IPS-NIHi7 (cell line): ENCODE data around the gene NUP210.
"Not testable (repeated sequence)": the region's sequence is repeated elsewhere in the genome, so short reads cannot be mapped to it uniquely, and the experiment has no call there.

Experiments
- DNase-seq: peaks from one replicate; pipeline ENCODE4 v3.0.0; 2012; ENCODE audit warnings: mixed read lengths; ENCODE audit errors: extremely low spot score

Gene NUP210

DNA sequence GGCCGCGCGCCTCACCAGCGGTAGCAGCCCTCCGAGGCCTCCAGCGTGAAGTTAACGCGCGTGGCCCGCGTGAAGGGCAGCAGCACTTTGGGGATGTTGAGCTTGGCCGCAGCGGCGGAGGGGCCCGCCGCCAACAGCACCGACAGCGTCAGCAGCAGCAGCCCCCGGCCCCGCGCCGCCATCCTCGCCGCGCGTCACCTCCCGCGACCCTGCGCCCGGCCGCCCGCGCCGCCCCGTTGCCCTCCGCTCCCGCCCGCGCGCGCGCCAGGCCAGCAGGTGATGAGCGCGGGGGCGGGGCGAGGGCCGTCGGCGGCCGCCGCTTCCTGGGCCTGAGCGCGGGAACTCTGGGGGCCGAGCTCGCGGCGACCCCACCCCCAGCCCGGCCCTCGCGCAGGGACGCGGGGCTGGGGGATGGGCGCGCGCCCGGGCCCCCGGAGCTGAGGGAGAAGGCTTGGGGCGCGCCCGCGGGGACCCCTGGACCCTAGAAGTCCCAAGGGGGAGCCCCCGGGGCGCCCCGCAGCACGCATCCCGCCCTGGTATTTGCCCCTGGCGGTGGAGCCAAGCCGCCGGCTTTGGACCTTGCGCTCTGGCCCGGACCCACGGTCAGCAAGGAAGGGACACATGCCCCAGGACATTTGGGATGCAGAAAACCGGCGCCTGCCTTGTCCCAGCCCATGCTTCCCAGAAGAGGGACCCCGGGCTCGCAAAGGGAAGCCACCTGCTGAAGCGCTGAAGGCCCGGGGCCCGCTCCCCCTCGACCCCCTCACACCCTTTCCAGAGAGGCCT is at the start of gene NUP210:
TSS of gene NUP210 (minus strand) at position 278 of the 786 bp plus-strand sequence. CDS start at position 182, 96 bp downstream.
- peak; percentile 90 for DNase-seq

DNA sequence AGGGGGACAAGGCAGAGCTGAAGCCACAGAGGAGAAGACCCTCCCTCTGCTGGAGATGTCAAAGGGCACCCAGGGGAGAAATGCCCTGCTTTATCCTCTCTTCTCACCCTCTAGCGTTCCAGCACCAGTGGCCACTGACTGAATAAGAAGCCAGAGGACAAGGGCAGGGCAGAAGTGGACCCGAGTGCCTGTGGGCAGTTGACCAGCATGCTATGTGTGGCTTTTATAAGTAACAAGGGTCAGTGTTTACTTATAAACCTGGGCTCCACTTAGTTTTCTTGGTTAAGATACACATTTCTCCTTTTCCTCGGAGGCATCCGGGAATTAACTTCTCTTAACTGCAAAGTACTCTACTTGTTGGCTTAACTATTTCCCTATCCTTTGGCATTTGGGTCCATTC is 46.7 kb upstream of the NUP210 start:
- DNase-seq: no peak

GRCh38 chr3:13465236-13465873 is 45.2 kb upstream of the NUP210 start:
- DNase-seq: no peak

GRCh38 chr3:13463618-13464400 is 43.7 kb upstream of the NUP210 start:
- DNase-seq: no peak

DNA sequence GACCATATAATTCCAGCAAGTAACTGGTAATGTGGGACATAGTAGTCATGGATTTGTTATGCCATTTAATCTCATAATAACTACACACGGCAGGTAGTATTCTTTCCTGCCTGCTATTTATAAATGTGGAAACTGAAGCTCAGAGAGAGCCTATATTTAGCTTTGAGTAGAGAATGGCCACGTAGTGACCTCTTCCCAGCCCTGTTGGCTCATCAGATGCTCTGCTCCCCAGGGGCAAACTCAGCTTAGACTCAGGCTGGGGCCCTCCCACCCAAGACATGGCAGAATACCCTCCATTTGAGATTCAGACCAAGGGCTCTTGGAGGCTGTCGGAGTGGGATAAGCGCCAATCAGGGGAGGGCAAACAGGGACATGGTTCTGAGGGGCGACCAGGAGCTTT is 42.7 kb upstream of the NUP210 start:
- no peak for DNase-seq

- DNase-seq: no peak
These were observed 42.1 kb upstream of the NUP210 start for GRCh38 chr3:13462125-13462629.

- peak; percentile 91 for DNase-seq
These were observed 41.3 kb upstream of the NUP210 start for GRCh38 chr3:13461169-13462124.

DNA sequence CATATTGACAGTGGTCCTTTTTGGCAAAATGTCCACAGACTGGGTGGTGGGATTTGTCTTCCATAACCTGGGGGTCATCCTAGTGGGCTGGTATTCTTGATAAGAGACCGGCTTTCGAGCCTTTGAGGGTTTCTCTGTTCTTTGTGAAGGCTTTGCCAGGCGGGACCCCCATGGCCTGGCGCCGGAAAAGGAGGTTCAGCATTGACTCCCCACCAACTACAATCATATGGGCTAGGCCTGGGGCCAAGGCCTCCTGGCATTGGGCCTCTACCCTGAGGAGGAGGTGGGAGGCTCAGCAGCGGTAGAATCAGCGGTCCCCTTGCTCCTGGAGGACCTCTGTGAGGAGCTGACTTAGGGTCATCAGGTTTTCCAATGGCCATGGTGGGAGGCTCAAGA is 40.2 kb upstream of the NUP210 start:
- no peak for DNase-seq

DNA sequence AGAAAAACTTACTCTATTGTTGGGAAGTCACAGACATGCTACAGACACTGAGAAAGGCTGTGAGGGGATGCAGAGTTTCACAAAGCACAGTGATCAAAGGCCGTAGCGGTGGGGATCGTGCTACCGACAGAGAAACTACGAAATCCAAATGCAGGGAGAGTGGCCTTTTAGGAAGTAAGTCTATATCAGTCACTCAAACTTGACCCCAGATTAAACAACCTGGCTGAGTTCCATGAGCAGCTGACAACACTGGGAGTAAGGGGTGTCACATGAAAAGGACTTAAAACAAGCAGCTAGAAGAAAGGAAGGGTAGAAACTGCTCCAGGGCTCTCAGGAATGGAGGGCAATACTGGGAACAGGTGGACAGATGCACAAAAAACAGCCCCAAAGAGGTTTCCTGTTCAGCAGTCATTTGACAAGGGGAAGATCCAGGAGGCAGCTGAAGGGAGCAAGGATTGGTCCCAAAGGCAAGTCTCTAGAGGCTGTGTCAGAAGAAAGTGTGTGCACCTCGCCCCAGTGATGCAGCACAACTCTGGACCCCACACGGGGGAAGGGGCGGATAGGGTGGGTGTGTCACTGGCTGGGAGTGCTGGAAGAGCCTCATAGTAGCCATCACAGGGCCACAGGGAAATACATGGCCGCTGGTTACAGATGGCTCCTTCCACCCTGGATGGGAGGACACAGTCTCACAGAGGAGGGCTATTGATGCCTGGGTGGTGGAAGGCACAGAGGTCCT is 39.7 kb upstream of the NUP210 start:
- DNase-seq: no peak

- DNase-seq: no peak
These were observed 37.5 kb upstream of the NUP210 start for GRCh38 chr3:13457593-13457992.

DNA sequence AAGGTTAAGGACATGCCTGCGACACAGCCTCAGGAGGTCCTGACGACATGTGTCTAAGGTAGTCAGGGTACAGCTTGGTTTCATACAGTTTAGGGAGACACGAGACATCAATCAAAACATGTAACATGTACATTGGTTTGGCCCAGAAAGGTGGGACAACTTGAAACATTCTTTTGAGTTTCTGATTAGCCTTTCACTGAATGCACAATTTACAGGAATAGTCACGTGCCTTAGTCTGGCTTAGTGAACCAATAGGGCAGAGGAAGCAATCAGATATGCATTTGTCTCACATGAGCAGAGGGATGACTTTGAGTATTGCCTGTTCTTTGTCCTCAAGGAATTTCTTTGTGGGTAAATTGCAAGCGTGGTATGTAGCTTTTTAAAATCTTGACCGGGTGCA is 35.5 kb upstream of the NUP210 start:
- no peak for DNase-seq

DNA sequence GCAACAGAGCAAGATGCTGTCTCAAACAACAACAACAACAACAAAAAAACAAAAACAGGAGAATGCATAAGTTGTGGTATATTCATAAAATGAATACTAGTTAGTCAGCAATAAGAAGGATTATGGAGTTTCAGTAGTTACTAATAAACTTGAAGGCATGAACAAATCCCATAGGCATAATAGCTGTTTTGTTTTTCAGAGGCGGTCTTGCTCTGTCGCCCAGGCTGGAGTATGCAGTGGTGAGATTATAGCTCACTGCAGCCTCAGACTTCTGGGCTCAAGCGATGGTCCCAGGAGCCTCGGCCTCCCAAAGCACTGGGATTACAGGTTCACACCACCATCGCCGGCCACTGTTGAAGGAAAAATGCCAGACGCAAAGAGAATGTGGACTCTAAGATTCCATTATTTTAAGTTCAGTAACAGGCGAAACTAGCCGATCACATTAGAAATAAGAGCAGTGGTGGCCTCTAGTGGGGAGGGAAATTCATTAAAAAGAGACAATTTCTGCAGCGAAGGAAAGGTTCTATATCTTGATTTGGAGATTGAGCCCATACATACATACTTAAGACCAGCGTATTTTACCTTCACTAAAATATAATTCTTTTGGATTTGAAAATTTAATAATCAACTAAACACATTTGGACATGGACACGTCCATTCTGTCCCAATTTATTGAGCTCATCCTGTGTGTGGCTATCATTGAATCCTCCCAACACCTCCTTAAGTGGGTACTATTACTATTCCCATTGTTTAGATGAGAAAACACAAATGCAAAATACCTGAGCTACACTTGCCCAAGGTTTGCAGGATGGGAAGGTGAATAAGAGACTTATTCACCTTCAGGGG is 32.6 kb upstream of the NUP210 start:
- DNase-seq: no peak

DNA sequence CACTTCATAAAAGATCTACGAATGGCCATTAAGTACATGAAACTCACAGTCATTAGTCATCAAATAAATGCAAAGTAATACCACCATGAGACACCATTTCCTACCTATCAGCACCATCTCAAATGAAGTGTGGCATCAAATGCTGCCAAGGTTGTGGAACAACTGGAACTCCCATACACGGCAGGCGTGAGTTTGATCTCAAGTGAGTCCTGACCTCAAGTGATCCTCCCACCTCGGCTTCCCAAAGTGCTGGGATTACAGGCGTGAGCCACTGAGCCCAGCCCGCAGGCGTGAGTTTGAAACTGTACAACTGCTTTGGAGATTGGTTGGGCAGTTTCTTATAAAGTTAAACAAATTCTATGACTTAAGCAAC is 31.2 kb upstream of the NUP210 start:
- no peak for DNase-seq

DNA sequence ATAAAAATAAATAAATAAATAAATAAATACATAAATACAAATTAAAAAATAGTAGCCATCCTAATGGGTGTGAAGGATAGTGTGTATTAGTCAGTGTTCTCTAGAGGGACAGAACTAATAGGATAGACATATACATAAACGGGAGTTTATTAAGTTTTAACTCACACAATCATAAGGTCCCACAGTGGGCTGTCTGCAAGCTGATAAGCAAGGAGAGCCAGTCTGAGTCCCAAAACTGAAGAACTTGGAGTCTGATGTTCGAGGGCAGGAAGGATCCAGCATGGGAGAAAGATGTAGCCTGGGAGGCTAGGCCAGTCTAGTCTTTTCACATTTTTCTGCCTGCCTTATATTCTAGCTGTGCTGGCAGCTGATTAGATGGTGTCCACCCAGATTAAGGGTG is 22.8 kb upstream of the NUP210 start:
- not testable (repeated sequence) for DNase-seq

DNA sequence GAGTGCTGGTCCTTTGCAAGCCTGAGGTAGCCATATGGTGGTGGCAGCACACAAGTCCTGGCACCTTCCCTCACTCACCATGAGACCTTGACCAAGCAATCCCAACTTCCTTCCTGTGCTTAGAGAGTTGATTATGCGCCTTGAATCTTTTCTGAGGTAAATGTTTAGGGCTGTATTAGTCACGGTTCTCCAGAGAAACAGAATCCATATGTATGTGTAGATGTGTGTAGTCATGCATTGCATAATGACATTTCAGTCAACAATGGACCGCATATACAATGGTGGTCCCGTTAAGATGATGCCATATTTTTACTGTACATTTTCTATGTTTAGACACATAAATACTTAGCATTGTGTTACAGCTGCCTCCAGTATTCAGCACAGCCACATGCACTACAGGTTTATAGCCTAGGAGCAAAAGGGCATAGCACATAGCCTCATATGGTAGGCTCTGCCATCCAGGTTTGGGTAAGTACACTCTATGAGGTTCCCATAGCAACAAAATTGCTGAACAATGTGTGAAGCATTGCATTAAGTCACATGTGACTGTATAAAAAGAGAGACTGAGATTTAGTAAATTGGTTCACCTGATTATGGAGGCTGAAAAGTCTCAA is 20.2 kb upstream of the NUP210 start:
- no peak for DNase-seq

DNA sequence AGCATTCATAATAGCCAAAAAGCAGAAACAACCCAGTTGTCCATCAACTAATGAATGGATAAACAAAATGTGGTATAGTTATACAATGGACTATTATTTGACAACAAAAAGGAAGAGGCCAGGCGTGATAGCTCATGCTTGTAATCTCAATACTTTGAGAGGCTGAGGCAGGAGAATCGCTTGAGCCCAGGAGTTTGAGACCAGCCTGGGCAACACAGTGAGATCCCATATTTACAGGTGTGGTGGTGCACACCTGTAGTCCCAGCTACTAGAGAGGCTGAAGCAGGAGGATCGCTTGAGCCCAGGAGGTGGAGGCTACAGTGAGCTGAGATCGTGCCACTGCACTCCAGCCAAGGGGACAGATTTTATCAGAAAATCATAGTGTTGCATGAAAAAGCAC is 16.1 kb upstream of the NUP210 start:
- not testable (repeated sequence) for DNase-seq

DNA sequence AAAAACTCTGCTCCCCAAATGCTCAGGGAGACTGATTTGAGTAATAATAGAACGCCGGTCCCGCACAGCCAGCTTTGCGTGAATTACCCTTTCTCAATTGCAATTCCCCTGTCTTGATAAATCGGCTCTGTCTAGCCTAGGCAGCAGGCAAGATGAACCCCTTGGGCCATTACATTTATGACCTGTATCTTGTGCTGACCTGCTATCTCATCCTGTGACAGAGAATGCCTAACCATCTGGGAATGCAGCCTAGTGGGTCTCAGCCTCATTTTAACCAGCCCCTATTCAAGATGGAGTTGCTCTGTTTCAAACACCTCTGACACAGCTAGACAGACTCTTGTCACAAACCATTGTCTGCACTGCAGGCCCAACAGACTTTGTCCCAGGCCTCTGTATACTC is 13.8 kb upstream of the NUP210 start:
- DNase-seq: no peak

GRCh38 chr3:13432093-13432492 is 12.0 kb upstream of the NUP210 start:
- no peak for DNase-seq

DNA sequence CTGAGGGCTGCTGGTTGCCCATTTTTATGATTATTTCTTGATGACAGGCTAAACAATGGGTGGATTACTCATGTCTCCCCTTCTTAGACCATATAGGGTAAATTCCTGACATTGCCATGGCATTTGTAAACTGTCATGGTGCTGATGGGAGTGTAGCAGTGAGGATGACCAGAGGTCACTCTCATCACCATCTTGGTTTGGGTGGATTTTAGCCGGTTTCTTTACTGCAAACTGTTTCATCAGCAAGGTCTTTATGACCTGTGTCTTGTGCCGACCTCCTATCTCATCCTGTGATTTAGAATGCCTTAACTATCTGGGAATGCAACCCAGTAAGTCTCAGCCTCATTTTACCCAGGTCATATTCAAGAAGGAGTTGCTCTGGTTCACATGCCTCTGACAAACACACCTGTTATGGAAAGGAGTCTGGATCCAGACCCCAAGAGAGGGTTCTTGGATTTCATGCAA is 10.3 kb upstream of the NUP210 start:
- not testable (repeated sequence) for DNase-seq
